GM21360 (cell line): ENCODE results near the gene ZNF738.
"Not testable (repeated sequence)": the region's sequence is repeated elsewhere in the genome, so short reads cannot be mapped to it uniquely, and the experiment has no call there.

Experiments
- ATAC-seq: cut with Tn5 transposase; IDR thresholded peaks from one replicate; pipeline ENCODE4 v1.9.1; 2021; ENCODE audit warnings: mild to moderate bottlenecking, moderate library complexity; ENCODE audit not compliant: unreplicated experiment

The ZNF738 gene

GRCh38 chr19:21358768-21359451 is at the start of gene ZNF738:
Gene ZNF738 (plus strand): TSS chr19:21359000. CDS start chr19:21359141, 141 bp downstream.
- peak; percentile 97 for ATAC-seq

GRCh38 chr19:21312807-21313206 is 46.0 kb upstream of the ZNF738 start:
- not testable (repeated sequence) for ATAC-seq

- no peak for ATAC-seq
Observed at GRCh38 chr19:21314676-21315075, 44.1 kb upstream of the ZNF738 start.

- ATAC-seq, result no peak
Observed at GRCh38 chr19:21317821-21318220, 41.0 kb upstream of the ZNF738 start.

- no peak for ATAC-seq
Observed at GRCh38 chr19:21321134-21321533, 37.7 kb upstream of the ZNF738 start.

- ATAC-seq, result no peak
Observed at GRCh38 chr19:21321996-21322395, 36.8 kb upstream of the ZNF738 start.

GRCh38 chr19:21322528-21322927 is 36.3 kb upstream of the ZNF738 start:
- ATAC-seq, result no peak

GRCh38 chr19:21323000-21323399 is 35.8 kb upstream of the ZNF738 start:
- ATAC-seq, result no peak

GRCh38 chr19:21326169-21326568 is 32.6 kb upstream of the ZNF738 start:
- no peak for ATAC-seq

GRCh38 chr19:21328406-21328805 is 30.4 kb upstream of the ZNF738 start:
- ATAC-seq, result no peak

- ATAC-seq, result peak; percentile 99
Observed at GRCh38 chr19:21328885-21329605, 29.8 kb upstream of the ZNF738 start, which contains the start of gene ZNF708. Gene ZNF708 (minus strand): TSS chr19:21329410. CDS start chr19:21329212, 198 bp downstream.

- no peak for ATAC-seq
Observed at GRCh38 chr19:21335721-21336120, 23.1 kb upstream of the ZNF738 start.

- not testable (repeated sequence) for ATAC-seq
Observed at GRCh38 chr19:21344841-21345240, 14.0 kb upstream of the ZNF738 start.

- ATAC-seq, result no peak
Observed at GRCh38 chr19:21352830-21353229, 6.0 kb upstream of the ZNF738 start.

- ATAC-seq, result no peak
Observed at GRCh38 chr19:21362291-21362690, 3.5 kb downstream of the ZNF738 start.

GRCh38 chr19:21383980-21384582 is 25.3 kb downstream of the ZNF738 start:
- ATAC-seq, result no peak

GRCh38 chr19:21396121-21396520 is 37.3 kb downstream of the ZNF738 start:
- no peak for ATAC-seq

GRCh38 chr19:21396893-21397572 is 38.2 kb downstream of the ZNF738 start, which contains the start of gene ZNF493:
Gene ZNF493 (plus strand): TSS chr19:21397133. CDS start chr19:21397238, 105 bp downstream.
- peak; percentile 100 for ATAC-seq

GRCh38 chr19:21398851-21399250 is 40.1 kb downstream of the ZNF738 start:
- no peak for ATAC-seq

GRCh38 chr19:21402303-21402985 is 43.6 kb downstream of the ZNF738 start:
- ATAC-seq, result no peak

- no peak for ATAC-seq
Observed at GRCh38 chr19:21410166-21410565, 51.4 kb downstream of the ZNF738 start.
